Osteoblast (primary cell): ENCODE results near the gene ADNP2. TPM values are rescaled to one million over a fixed set of nuclear protein-coding genes. Genes with fewer than 3 reads are reported as not detected.

Experiments
- DNase-seq: peaks from one replicate; pipeline ENCODE4 v3.0.0; 2011; ENCODE audit warnings: low spot score, mixed read lengths; ENCODE audit not compliant: insufficient read length; ENCODE audit errors: missing footprints
- H2AFZ ChIP-seq: 2 replicates; pipeline ENCODE4 v1.6.0; 2011; ENCODE audit warnings: mild to moderate bottlenecking, low read length
- H3K27ac ChIP-seq: 2 replicates; pipeline ENCODE4 v1.5.1; 2011; ENCODE audit warnings: mild to moderate bottlenecking, low read depth, low read length, moderate library complexity
- H3K27me3 ChIP-seq: 2 replicates; pipeline ENCODE4 v1.6.0; 2012; ENCODE audit warnings: mild to moderate bottlenecking, control low read depth, inconsistent platforms, low read length, moderate library complexity; ENCODE audit not compliant: insufficient read depth
- H3K36me3 ChIP-seq: 2 replicates; pipeline ENCODE4 v1.5.1; 2011; ENCODE audit warnings: mild to moderate bottlenecking, low read length, control low read depth, moderate library complexity; ENCODE audit not compliant: insufficient read depth
- H3K4me1 ChIP-seq: 2 replicates; pipeline ENCODE4 v1.5.1; 2011; ENCODE audit warnings: mild to moderate bottlenecking, low read length, control low read depth, moderate library complexity; ENCODE audit not compliant: insufficient read depth
- H3K4me2 ChIP-seq: 2 replicates; pipeline ENCODE4 v1.6.0; 2011; ENCODE audit warnings: mild to moderate bottlenecking, low read length; ENCODE audit not compliant: insufficient read depth
- H3K4me3 ChIP-seq: fragments of 200-600 bp; sonication (generic); 3 replicates; pipeline ENCODE4 v1.5.1; 2012; ENCODE audit warnings: mild to moderate bottlenecking, low read length, inconsistent platforms; ENCODE audit not compliant: insufficient read depth
- H3K79me2 ChIP-seq: 2 replicates; pipeline ENCODE4 v1.6.0; 2012; ENCODE audit warnings: mild to moderate bottlenecking, low read length, control low read depth, inconsistent platforms; ENCODE audit not compliant: insufficient read depth
- H3K9me3 ChIP-seq: 2 replicates; pipeline ENCODE4 v1.5.1; 2011; ENCODE audit warnings: low read depth, low read length, control low read depth
- H4K20me1 ChIP-seq: 2 replicates; pipeline ENCODE4 v1.6.0; 2012; ENCODE audit warnings: mild to moderate bottlenecking, low read length, control low read depth; ENCODE audit not compliant: insufficient read depth
- total RNA-seq: library from RNA; depleted of rRNA; stranded (reverse); fragments of >200 nt; gene quantifications from 2 replicates; pipeline ENCODE4 v1.2.3, GENCODE V29; 2012
- TF ChIP-seq, protein P1 (sequence below): IDR thresholded peaks from 2 replicates; pipeline ENCODE4 v1.5.1; 2011; ENCODE audit warnings: mild to moderate bottlenecking, low read depth, low read length, moderate library complexity; ENCODE audit errors: extremely low read depth

ADNP2 gene
- total RNA-seq, 1 donor: 22.1 TPM

GRCh38 chr18:80077873-80078272 is 31.2 kb upstream of the ADNP2 start:
- TF ChIP-seq, protein P1, sequence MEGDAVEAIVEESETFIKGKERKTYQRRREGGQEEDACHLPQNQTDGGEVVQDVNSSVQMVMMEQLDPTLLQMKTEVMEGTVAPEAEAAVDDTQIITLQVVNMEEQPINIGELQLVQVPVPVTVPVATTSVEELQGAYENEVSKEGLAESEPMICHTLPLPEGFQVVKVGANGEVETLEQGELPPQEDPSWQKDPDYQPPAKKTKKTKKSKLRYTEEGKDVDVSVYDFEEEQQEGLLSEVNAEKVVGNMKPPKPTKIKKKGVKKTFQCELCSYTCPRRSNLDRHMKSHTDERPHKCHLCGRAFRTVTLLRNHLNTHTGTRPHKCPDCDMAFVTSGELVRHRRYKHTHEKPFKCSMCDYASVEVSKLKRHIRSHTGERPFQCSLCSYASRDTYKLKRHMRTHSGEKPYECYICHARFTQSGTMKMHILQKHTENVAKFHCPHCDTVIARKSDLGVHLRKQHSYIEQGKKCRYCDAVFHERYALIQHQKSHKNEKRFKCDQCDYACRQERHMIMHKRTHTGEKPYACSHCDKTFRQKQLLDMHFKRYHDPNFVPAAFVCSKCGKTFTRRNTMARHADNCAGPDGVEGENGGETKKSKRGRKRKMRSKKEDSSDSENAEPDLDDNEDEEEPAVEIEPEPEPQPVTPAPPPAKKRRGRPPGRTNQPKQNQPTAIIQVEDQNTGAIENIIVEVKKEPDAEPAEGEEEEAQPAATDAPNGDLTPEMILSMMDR: no peak
- H3K9me3 ChIP-seq: no peaks in the 10 kb centered on the region
- H3K27me3 ChIP-seq: peaks cover 5% of the 10 kb centered on the region
- DNase-seq: no peak
- H3K36me3 ChIP-seq: no peaks in the 10 kb centered on the region
- no peak overlapping the region for H3K27ac ChIP-seq
- H2AFZ ChIP-seq: no peak overlapping the region
- no peaks in the 10 kb centered on the region for H3K4me1 ChIP-seq
- no peaks in the 10 kb centered on the region for H3K79me2 ChIP-seq
- H3K4me3 ChIP-seq: no peak overlapping the region
- H3K4me2 ChIP-seq: no peak overlapping the region
- H4K20me1 ChIP-seq: no peaks in the 10 kb centered on the region

GRCh38 chr18:80086281-80086680 is 22.8 kb upstream of the ADNP2 start:
- H3K36me3 ChIP-seq: no peaks in the 10 kb centered on the region
- H4K20me1 ChIP-seq: no peaks in the 10 kb centered on the region
- DNase-seq: no peak
- TF ChIP-seq, protein P1: no peak
- H3K27me3 ChIP-seq: no peaks in the 10 kb centered on the region
- no peak overlapping the region for H3K27ac ChIP-seq
- no peaks in the 10 kb centered on the region for H3K9me3 ChIP-seq
- H3K4me2 ChIP-seq: no peak overlapping the region
- H3K4me3 ChIP-seq: no peak overlapping the region
- H3K4me1 ChIP-seq: no peaks in the 10 kb centered on the region
- H3K79me2 ChIP-seq: no peaks in the 10 kb centered on the region
- H2AFZ ChIP-seq: no peak overlapping the region

- H3K36me3 ChIP-seq: no peaks in the 10 kb centered on the region
- no peaks in the 10 kb centered on the region for H3K27me3 ChIP-seq
- no peak overlapping the region for H2AFZ ChIP-seq
- TF ChIP-seq, protein P1: no peak
- no peak overlapping the region for H3K4me3 ChIP-seq
- no peaks in the 10 kb centered on the region for H3K4me1 ChIP-seq
- H3K79me2 ChIP-seq: no peaks in the 10 kb centered on the region
- no peaks in the 10 kb centered on the region for H4K20me1 ChIP-seq
- H3K4me2 ChIP-seq: no peak overlapping the region
- H3K27ac ChIP-seq: no peak overlapping the region
- no peaks in the 10 kb centered on the region for H3K9me3 ChIP-seq
- no peak for DNase-seq
Observed at GRCh38 chr18:80088036-80088435, 21.0 kb upstream of the ADNP2 start.

DNA sequence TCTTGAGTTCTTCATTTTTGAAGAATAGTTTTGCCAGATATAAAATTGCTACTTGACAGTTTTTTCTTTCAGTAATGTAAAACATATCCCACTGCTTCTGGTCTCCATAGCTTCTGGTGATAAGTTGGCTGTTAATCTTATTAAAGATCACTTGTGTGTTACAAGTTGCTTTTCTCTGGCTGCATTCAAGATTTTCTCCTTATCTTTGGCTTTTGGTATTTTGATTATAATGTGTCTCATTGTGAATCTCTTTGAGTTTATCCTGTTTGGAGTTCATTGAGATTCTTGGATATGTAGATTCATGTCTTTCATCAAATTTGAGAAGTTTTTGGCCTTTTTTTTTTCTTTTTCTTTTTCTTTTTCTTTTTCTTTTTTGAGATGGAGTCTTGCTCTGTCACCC is 20.2 kb upstream of the ADNP2 start:
- H3K4me1 ChIP-seq: no peaks in the 10 kb centered on the region
- H3K36me3 ChIP-seq: no peaks in the 10 kb centered on the region
- H4K20me1 ChIP-seq: no peaks in the 10 kb centered on the region
- no peak for DNase-seq
- H3K4me2 ChIP-seq: no peak overlapping the region
- no peaks in the 10 kb centered on the region for H3K9me3 ChIP-seq
- TF ChIP-seq, protein P1: no peak
- no peak overlapping the region for H2AFZ ChIP-seq
- H3K4me3 ChIP-seq: no peak overlapping the region
- no peak overlapping the region for H3K27ac ChIP-seq
- no peaks in the 10 kb centered on the region for H3K79me2 ChIP-seq
- no peaks in the 10 kb centered on the region for H3K27me3 ChIP-seq
